B cell (primary cell): ENCODE data around the gene SLC35A3.

Experiments used
- EZH2 ChIP-seq: IDR thresholded peaks from 2 replicates; pipeline ENCODE4 v1.6.1; 2012; ENCODE audit warnings: borderline replicate concordance, low read depth, mild to moderate bottlenecking, moderate library complexity, low read length; ENCODE audit not compliant: insufficient read depth, poor library complexity, severe bottlenecking
- TF ChIP-seq, protein P1 (sequence below): fragments of 200-600 bp; IDR thresholded peaks from one replicate; pipeline ENCODE4 v1.8.0; 2022; ENCODE audit warnings: antibody characterized with exemption, mild to moderate bottlenecking

DNA sequence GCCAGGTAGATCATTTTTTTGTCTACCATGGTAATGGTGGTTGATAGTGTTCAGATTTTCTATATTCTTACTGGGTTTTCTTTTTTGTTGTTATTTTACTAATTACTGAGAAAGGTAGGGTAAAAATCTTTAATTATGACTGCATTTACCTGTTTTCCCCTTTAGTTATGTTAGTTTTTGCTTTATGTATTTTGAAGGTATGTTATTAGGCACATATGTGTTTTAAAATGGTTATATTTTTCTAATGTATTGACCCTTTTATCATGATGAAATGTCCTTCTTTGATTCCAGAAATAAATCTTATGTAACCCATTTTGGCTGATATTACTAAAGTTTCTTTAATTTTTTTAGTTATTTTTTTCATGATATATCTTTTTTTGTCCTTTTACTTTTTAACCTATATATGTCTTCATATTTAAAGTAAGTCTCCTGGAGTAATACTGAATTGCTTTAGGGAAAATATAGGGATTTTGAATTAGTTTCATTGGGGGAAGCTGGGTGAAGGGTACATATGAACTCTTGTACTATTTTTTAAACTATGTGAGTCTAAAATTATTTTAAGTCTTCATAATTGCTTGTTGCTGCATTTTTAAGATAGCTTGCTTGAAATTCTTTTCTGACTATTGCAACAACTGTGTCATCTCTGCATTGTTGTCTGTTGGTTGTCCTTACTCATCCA lies 22.4 kb downstream of the SLC35A3 start:
- TF ChIP-seq, protein P1, sequence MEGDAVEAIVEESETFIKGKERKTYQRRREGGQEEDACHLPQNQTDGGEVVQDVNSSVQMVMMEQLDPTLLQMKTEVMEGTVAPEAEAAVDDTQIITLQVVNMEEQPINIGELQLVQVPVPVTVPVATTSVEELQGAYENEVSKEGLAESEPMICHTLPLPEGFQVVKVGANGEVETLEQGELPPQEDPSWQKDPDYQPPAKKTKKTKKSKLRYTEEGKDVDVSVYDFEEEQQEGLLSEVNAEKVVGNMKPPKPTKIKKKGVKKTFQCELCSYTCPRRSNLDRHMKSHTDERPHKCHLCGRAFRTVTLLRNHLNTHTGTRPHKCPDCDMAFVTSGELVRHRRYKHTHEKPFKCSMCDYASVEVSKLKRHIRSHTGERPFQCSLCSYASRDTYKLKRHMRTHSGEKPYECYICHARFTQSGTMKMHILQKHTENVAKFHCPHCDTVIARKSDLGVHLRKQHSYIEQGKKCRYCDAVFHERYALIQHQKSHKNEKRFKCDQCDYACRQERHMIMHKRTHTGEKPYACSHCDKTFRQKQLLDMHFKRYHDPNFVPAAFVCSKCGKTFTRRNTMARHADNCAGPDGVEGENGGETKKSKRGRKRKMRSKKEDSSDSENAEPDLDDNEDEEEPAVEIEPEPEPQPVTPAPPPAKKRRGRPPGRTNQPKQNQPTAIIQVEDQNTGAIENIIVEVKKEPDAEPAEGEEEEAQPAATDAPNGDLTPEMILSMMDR: no peak
- TF ChIP-seq EZH2: no peak
